Uterus (tissue), 4 donors: ENCODE data around the gene FAM120A. TPM values are rescaled to one million over a fixed set of nuclear protein-coding genes. Genes with fewer than 3 reads are reported as not detected.

Source experiments
- DNase-seq, 2 donors: peaks; one replicate each; pipeline ENCODE4 v3.0.0-alpha.2; 2019 to 2020
- H3K27ac ChIP-seq, 2 donors: fragments of 200-600 bp; sonication (generic); 1 replicate in 1 of 2; 2 replicates in 1 of 2; pipeline ENCODE4 v1.5.1; 2016 to 2018
- H3K27me3 ChIP-seq, 2 donors: fragments of 200-600 bp; sonication (generic); one replicate each; pipeline ENCODE4 v1.5.1; 2018 to 2019; ENCODE audit warnings: control low read depth in 1 of 2
- H3K36me3 ChIP-seq, 2 donors: fragments of 200-600 bp; sonication (generic); one replicate each; pipeline ENCODE4 v1.5.1; 2019; ENCODE audit warnings: control low read depth in 1 of 2
- H3K4me1 ChIP-seq, 2 donors: fragments of 200-600 bp; sonication (generic); one replicate each; pipeline ENCODE4 v1.5.1; 2018 to 2019; ENCODE audit warnings: control low read depth in 1 of 2
- H3K4me3 ChIP-seq, 2 donors: fragments of 200-600 bp; sonication (generic); 1 replicate in 1 of 2; 2 replicates in 1 of 2; pipeline ENCODE4 v1.5.1; 2018 to 2019; ENCODE audit warnings: mild to moderate bottlenecking in 1 of 2
- H3K9me3 ChIP-seq, 2 donors: fragments of 200-600 bp; sonication (generic); one replicate each; pipeline ENCODE4 v1.5.1; 2019; ENCODE audit warnings: control low read depth in 1 of 2
- CTCF ChIP-seq, 4 experiments: fragments of 200-600 bp in 2 of 4; fragments of 450-650 bp in 2 of 4; sonication (generic) in 2 of 4; IDR thresholded peaks; one replicate each; pipeline ENCODE4 v1.5.1; 2016 to 2019; ENCODE audit warnings: antibody characterized with exemption in 4 of 4, mild to moderate bottlenecking in 2 of 4, moderate library complexity in 1 of 4
- POLR2A ChIP-seq, 2 donors: fragments of 450-650 bp; IDR thresholded peaks; one replicate each; pipeline ENCODE4 v1.6.1; 2016; ENCODE audit warnings: antibody characterized with exemption in 2 of 2, mild to moderate bottlenecking in 1 of 2, moderate library complexity in 1 of 2
- intact Hi-C: fragments of 100-400 bp; cut with DNase I; formaldehyde crosslinking; loops from one replicate; pipeline ENCODE4 v1.15.1; 2023; ENCODE audit warnings: low total_unique reads
- total RNA-seq, 4 donors: library from RNA; depleted of rRNA in 3 of 4; stranded (reverse); fragments of >200 nt in 3 of 4; gene quantifications; one replicate each; pipeline versions ENCODE4 v1.1.0 to v1.2.4, GENCODE V29; 2014 to 2023
- donor health status: DM: yes; HTN: yes; CAD: no.

The FAM120A gene
- total RNA-seq, 4 donors from 2014 or later: 36.8 to 110 (median 103) TPM

GRCh38 chr9:93541581-93542349 lies 90.3 kb downstream of the FAM120A start:
- no peaks in the 10 kb centered on the region for H3K27me3 ChIP-seq
- H3K27ac ChIP-seq: no peak overlapping the region
- no peak for DNase-seq
- H3K36me3 ChIP-seq: no peaks in the 10 kb centered on the region
- TF ChIP-seq POLR2A (IDR thresholded peaks at IDR 0.05) (no peak), CTCF (IDR thresholded peaks at IDR 0.05) (no peak)
- H3K4me1 ChIP-seq: peaks cover 0 to 4% of the 10 kb centered on the region in 2 donors
- no peaks in the 10 kb centered on the region for H3K9me3 ChIP-seq
- intact Hi-C loops: no loop called here
- no peak overlapping the region for H3K4me3 ChIP-seq

- DNase-seq: no peak
- no peaks in the 10 kb centered on the region for H3K36me3 ChIP-seq
- peaks cover 0 to 4% of the 10 kb centered on the region in 2 donors for H3K4me1 ChIP-seq
- H3K27ac ChIP-seq: no peak overlapping the region
- intact Hi-C loops: no loop called here
- no peaks in the 10 kb centered on the region for H3K27me3 ChIP-seq
- H3K9me3 ChIP-seq: no peaks in the 10 kb centered on the region
- no peak for TF ChIP-seq POLR2A (IDR thresholded peaks at IDR 0.05)
- no peak for TF ChIP-seq CTCF (IDR thresholded peaks at IDR 0.05)
- no peak overlapping the region for H3K4me3 ChIP-seq
Observed at GRCh38 chr9:93543117-93543516, 91.6 kb downstream of the FAM120A start.

GRCh38 chr9:93546356-93546755 lies 94.9 kb downstream of the FAM120A start:
- intact Hi-C loops: no loop called here
- Histone ChIP-seq H3K4me3 (no peak overlapping the region), H3K9me3 (no peaks in the 10 kb centered on the region), H3K4me1 (peaks cover 0 to 4% of the 10 kb centered on the region in 2 donors), H3K36me3 (no peaks in the 10 kb centered on the region), H3K27ac (no peak overlapping the region), H3K27me3 (no peaks in the 10 kb centered on the region)
- TF ChIP-seq CTCF (IDR thresholded peaks at IDR 0.05) (no peak), POLR2A (IDR thresholded peaks at IDR 0.05) (no peak)
- no peak for DNase-seq

- intact Hi-C loops: no loop called here
- Histone ChIP-seq H3K4me3 (no peak overlapping the region), H3K9me3 (no peaks in the 10 kb centered on the region), H3K4me1 (no peaks in the 10 kb centered on the region), H3K27ac (no peak overlapping the region), H3K27me3 (no peaks in the 10 kb centered on the region), H3K36me3 (no peaks in the 10 kb centered on the region)
- DNase-seq: no peak
- TF ChIP-seq POLR2A (IDR thresholded peaks at IDR 0.05): no peak
- TF ChIP-seq CTCF (IDR thresholded peaks at IDR 0.05): no peak
Observed at GRCh38 chr9:93549611-93550010, 98.1 kb downstream of the FAM120A start.

- intact Hi-C loops: no loop called here
- DNase-seq: no peak
- no peaks in the 10 kb centered on the region for H3K27me3 ChIP-seq
- no peaks in the 10 kb centered on the region for H3K4me1 ChIP-seq
- no peaks in the 10 kb centered on the region for H3K9me3 ChIP-seq
- H3K36me3 ChIP-seq: no peaks in the 10 kb centered on the region
- H3K27ac ChIP-seq: no peak overlapping the region
- H3K4me3 ChIP-seq: no peak overlapping the region
- TF ChIP-seq POLR2A (IDR thresholded peaks at IDR 0.05): no peak
- TF ChIP-seq CTCF (IDR thresholded peaks at IDR 0.05): no peak
Observed at GRCh38 chr9:93552923-93553322, 101.4 kb downstream of the FAM120A start.
